C4-2B (cell line): ENCODE measurements around the gene DCAF6.

ENCODE experiments used
- ZFX ChIP-seq: fragments of 450-650 bp; IDR thresholded peaks from 2 replicates; pipeline ENCODE4 v1.6.1; 2017
- TF ChIP-seq, protein P1 (sequence below): fragments of 450-650 bp; conservative IDR thresholded peaks from 2 replicates; pipeline ENCODE4 v1.5.1; 2017; ENCODE audit warnings: mild to moderate bottlenecking

DNA sequence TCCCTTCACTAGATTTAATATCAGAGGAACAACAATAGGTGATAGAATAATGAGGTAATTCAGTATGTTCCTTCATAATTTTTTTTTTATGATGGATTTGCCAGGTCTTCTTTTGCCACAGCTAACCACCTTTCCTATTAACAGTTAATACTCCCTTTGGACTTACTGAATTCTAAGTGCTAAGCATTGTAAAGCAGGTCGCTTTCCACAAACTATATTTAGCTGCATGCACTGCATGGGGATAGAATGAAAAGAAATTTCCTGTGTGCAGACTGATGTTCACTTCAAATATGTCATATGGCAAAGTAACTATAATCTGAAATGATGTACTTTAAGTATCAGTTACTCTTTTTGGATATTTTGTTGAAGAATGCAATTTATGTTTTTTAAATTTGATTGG lies 114.4 kb downstream of the DCAF6 start:
- TF ChIP-seq, protein P1, sequence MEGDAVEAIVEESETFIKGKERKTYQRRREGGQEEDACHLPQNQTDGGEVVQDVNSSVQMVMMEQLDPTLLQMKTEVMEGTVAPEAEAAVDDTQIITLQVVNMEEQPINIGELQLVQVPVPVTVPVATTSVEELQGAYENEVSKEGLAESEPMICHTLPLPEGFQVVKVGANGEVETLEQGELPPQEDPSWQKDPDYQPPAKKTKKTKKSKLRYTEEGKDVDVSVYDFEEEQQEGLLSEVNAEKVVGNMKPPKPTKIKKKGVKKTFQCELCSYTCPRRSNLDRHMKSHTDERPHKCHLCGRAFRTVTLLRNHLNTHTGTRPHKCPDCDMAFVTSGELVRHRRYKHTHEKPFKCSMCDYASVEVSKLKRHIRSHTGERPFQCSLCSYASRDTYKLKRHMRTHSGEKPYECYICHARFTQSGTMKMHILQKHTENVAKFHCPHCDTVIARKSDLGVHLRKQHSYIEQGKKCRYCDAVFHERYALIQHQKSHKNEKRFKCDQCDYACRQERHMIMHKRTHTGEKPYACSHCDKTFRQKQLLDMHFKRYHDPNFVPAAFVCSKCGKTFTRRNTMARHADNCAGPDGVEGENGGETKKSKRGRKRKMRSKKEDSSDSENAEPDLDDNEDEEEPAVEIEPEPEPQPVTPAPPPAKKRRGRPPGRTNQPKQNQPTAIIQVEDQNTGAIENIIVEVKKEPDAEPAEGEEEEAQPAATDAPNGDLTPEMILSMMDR = no peak
- no peak for TF ChIP-seq ZFX
